Osteoblast (primary cell): ENCODE results near the gene CMTR1. TPM values are rescaled to one million over a fixed set of nuclear protein-coding genes. Genes with fewer than 3 reads are reported as not detected.

Source experiments
- DNase-seq: peaks from one replicate; pipeline ENCODE4 v3.0.0; 2011; ENCODE audit warnings: low spot score, mixed read lengths; ENCODE audit not compliant: insufficient read length; ENCODE audit errors: missing footprints
- H2AFZ ChIP-seq: 2 replicates; pipeline ENCODE4 v1.6.0; 2011; ENCODE audit warnings: mild to moderate bottlenecking, low read length
- H3K27ac ChIP-seq: 2 replicates; pipeline ENCODE4 v1.5.1; 2011; ENCODE audit warnings: mild to moderate bottlenecking, low read depth, low read length, moderate library complexity
- H3K27me3 ChIP-seq: 2 replicates; pipeline ENCODE4 v1.6.0; 2012; ENCODE audit warnings: mild to moderate bottlenecking, control low read depth, inconsistent platforms, low read length, moderate library complexity; ENCODE audit not compliant: insufficient read depth
- H3K36me3 ChIP-seq: 2 replicates; pipeline ENCODE4 v1.5.1; 2011; ENCODE audit warnings: mild to moderate bottlenecking, low read length, control low read depth, moderate library complexity; ENCODE audit not compliant: insufficient read depth
- H3K4me1 ChIP-seq: 2 replicates; pipeline ENCODE4 v1.5.1; 2011; ENCODE audit warnings: mild to moderate bottlenecking, low read length, control low read depth, moderate library complexity; ENCODE audit not compliant: insufficient read depth
- H3K4me2 ChIP-seq: 2 replicates; pipeline ENCODE4 v1.6.0; 2011; ENCODE audit warnings: mild to moderate bottlenecking, low read length; ENCODE audit not compliant: insufficient read depth
- H3K4me3 ChIP-seq: fragments of 200-600 bp; sonication (generic); 3 replicates; pipeline ENCODE4 v1.5.1; 2012; ENCODE audit warnings: mild to moderate bottlenecking, low read length, inconsistent platforms; ENCODE audit not compliant: insufficient read depth
- H3K79me2 ChIP-seq: 2 replicates; pipeline ENCODE4 v1.6.0; 2012; ENCODE audit warnings: mild to moderate bottlenecking, low read length, control low read depth, inconsistent platforms; ENCODE audit not compliant: insufficient read depth
- H3K9me3 ChIP-seq: 2 replicates; pipeline ENCODE4 v1.5.1; 2011; ENCODE audit warnings: low read depth, low read length, control low read depth
- H4K20me1 ChIP-seq: 2 replicates; pipeline ENCODE4 v1.6.0; 2012; ENCODE audit warnings: mild to moderate bottlenecking, low read length, control low read depth; ENCODE audit not compliant: insufficient read depth
- total RNA-seq: library from RNA; depleted of rRNA; stranded (reverse); fragments of >200 nt; gene quantifications from 2 replicates; pipeline ENCODE4 v1.2.3, GENCODE V29; 2012
- TF ChIP-seq, protein P1 (sequence below): IDR thresholded peaks from 2 replicates; pipeline ENCODE4 v1.5.1; 2011; ENCODE audit warnings: mild to moderate bottlenecking, low read depth, low read length, moderate library complexity; ENCODE audit errors: extremely low read depth

The CMTR1 gene
- total RNA-seq, 1 donor = 38.7 TPM

GRCh38 chr6:37519461-37519860, 86.4 kb downstream of the CMTR1 start:
- no peak for DNase-seq
- Histone ChIP-seq H3K4me3 (no peak overlapping the region), H3K4me1 (peaks cover 11% of the 10 kb centered on the region), H3K4me2 (no peak overlapping the region), H3K27ac (no peak overlapping the region), H3K27me3 (peaks cover 25% of the 10 kb centered on the region), H4K20me1 (peaks cover 6% of the 10 kb centered on the region), H3K36me3 (no peaks in the 10 kb centered on the region), H3K79me2 (no peaks in the 10 kb centered on the region), H2AFZ (no peak overlapping the region), H3K9me3 (no peaks in the 10 kb centered on the region)
- TF ChIP-seq, protein P1, sequence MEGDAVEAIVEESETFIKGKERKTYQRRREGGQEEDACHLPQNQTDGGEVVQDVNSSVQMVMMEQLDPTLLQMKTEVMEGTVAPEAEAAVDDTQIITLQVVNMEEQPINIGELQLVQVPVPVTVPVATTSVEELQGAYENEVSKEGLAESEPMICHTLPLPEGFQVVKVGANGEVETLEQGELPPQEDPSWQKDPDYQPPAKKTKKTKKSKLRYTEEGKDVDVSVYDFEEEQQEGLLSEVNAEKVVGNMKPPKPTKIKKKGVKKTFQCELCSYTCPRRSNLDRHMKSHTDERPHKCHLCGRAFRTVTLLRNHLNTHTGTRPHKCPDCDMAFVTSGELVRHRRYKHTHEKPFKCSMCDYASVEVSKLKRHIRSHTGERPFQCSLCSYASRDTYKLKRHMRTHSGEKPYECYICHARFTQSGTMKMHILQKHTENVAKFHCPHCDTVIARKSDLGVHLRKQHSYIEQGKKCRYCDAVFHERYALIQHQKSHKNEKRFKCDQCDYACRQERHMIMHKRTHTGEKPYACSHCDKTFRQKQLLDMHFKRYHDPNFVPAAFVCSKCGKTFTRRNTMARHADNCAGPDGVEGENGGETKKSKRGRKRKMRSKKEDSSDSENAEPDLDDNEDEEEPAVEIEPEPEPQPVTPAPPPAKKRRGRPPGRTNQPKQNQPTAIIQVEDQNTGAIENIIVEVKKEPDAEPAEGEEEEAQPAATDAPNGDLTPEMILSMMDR = no peak

DNA sequence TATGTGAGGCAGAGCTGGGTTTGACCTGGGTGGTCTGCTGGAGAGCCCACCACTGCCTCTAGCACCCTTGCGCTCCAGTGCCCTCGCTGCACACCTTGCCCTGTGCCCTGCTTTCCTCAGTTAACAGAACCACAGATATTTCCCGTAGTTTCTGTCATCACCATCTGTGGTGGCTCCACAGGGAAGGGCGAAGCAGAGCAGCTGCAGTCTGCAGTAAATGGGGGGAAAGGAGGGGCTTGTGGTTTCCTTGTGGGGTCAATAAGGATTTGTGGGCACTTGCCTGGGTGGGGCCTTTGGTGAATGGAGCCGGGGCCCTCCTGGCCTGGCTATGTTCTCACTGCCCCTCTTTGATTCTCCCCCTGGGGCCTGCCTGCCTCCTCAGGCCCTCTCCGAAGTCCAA, 87.9 kb downstream of the CMTR1 start:
- peaks cover 11% of the 10 kb centered on the region for H3K4me1 ChIP-seq
- no peaks in the 10 kb centered on the region for H4K20me1 ChIP-seq
- TF ChIP-seq, protein P1 = no peak
- H3K4me3 ChIP-seq = no peak overlapping the region
- no peaks in the 10 kb centered on the region for H3K79me2 ChIP-seq
- peak; percentile 51 for DNase-seq
- H3K9me3 ChIP-seq = no peaks in the 10 kb centered on the region
- H3K27ac ChIP-seq = no peak overlapping the region
- no peak overlapping the region for H3K4me2 ChIP-seq
- H2AFZ ChIP-seq = no peak overlapping the region
- H3K27me3 ChIP-seq = peaks cover 22% of the 10 kb centered on the region
- no peaks in the 10 kb centered on the region for H3K36me3 ChIP-seq

GRCh38 chr6:37521674-37522073, 88.7 kb downstream of the CMTR1 start:
- Histone ChIP-seq H3K27ac (no peak overlapping the region), H3K4me3 (no peak overlapping the region), H3K36me3 (no peaks in the 10 kb centered on the region), H3K4me1 (peaks cover 11% of the 10 kb centered on the region), H2AFZ (no peak overlapping the region), H3K9me3 (no peaks in the 10 kb centered on the region), H3K79me2 (no peaks in the 10 kb centered on the region), H3K4me2 (no peak overlapping the region), H3K27me3 (peaks cover 25% of the 10 kb centered on the region), H4K20me1 (no peaks in the 10 kb centered on the region)
- no peak for DNase-seq
- TF ChIP-seq, protein P1 = no peak

GRCh38 chr6:37522836-37523235, 89.8 kb downstream of the CMTR1 start:
- Histone ChIP-seq H3K4me1 (peaks cover 11% of the 10 kb centered on the region), H3K79me2 (no peaks in the 10 kb centered on the region), H3K36me3 (no peaks in the 10 kb centered on the region), H4K20me1 (no peaks in the 10 kb centered on the region), H3K9me3 (no peaks in the 10 kb centered on the region), H3K27me3 (peaks cover 31% of the 10 kb centered on the region), H3K27ac (no peak overlapping the region), H3K4me2 (no peak overlapping the region), H3K4me3 (no peak overlapping the region), H2AFZ (no peak overlapping the region)
- TF ChIP-seq, protein P1 = no peak
- DNase-seq = peak; percentile 46
